Panc1 (cell line): Measurements from ENCODE around the gene ZNF699. TPM values are rescaled to one million over a fixed set of nuclear protein-coding genes. Genes with fewer than 3 reads are reported as not detected.

ENCODE experiments used
- ATAC-seq: fragments of 200-7000 bp; cut with Tn5 transposase; 2 replicates; pipeline ENCODE4 v1.9.1; 2020; ENCODE audit warnings: mild to moderate bottlenecking, moderate library complexity
- BruUV-seq: library from RNA; stranded (reverse); fragments of 400-500 nt; replicated peaks from 2 replicates; lab custom pipeline; 2021; lab: Mats Ljungman, UMichigan
- CTCF ChIA-PET: fragments of 300-600 bp; sonication (Branson Sonifier 250); formaldehyde crosslinking; loops from one replicate; lab custom pipeline; 2022; ENCODE audit warnings: antibody characterized with exemption; lab: Charles Lee
- POLR2A ChIA-PET: fragments of 300-600 bp; sonication (Branson Sonifier 250); formaldehyde crosslinking; loops from one replicate; lab custom pipeline; 2022; ENCODE audit warnings: antibody characterized with exemption; lab: Charles Lee
- DNase-seq: peaks from one replicate; pipeline ENCODE4 v3.0.0-alpha.2; 2010; ENCODE audit warnings: low read depth, low spot score
- H3K27ac ChIP-seq: 2 replicates; pipeline ENCODE4 v1.5.1; 2011; ENCODE audit warnings: mild to moderate bottlenecking, low read length, inconsistent platforms
- H3K27me3 ChIP-seq: fragments of 200-500 bp; sonication (Bioruptor generic); 2 replicates; pipeline ENCODE4 v1.6.0; 2014; ENCODE audit warnings: low read length, inconsistent platforms; ENCODE audit not compliant: control insufficient read depth, insufficient read depth
- H3K36me3 ChIP-seq: fragments of 200-500 bp; sonication (Bioruptor generic); 2 replicates; pipeline ENCODE4 v1.5.1; 2014; ENCODE audit warnings: inconsistent platforms, mild to moderate bottlenecking, low read length, moderate library complexity; ENCODE audit not compliant: control insufficient read depth, insufficient read depth
- H3K4me1 ChIP-seq: 2 replicates; pipeline ENCODE4 v1.5.1; 2011; ENCODE audit warnings: inconsistent platforms, mild to moderate bottlenecking, low read length, moderate library complexity; ENCODE audit not compliant: control insufficient read depth, insufficient read depth
- H3K4me3 ChIP-seq, 2 experiments: 2 replicates each; pipeline ENCODE4 v1.5.1; 2011 to 2012; ENCODE audit warnings: low read depth in 2 of 2, low read length in 2 of 2, mild to moderate bottlenecking in 2 of 2, inconsistent platforms in 1 of 2, moderate library complexity in 1 of 2
- H3K9me3 ChIP-seq: fragments of 200-500 bp; sonication (Bioruptor generic); 2 replicates; pipeline ENCODE4 v1.5.1; 2014; ENCODE audit warnings: low read depth, mild to moderate bottlenecking, inconsistent platforms, low read length, moderate library complexity; ENCODE audit not compliant: control insufficient read depth, insufficient read depth
- CTCF ChIP-seq: fragments of 450-650 bp; IDR thresholded peaks from 2 replicates; pipeline ENCODE4 v1.5.1; 2017; ENCODE audit warnings: mild to moderate bottlenecking
- POLR2AphosphoS5 ChIP-seq: IDR thresholded peaks from 2 replicates; pipeline ENCODE4 v1.6.1; 2012; ENCODE audit warnings: mild to moderate bottlenecking, low read depth, low read length, moderate library complexity
- REST ChIP-seq, 2 experiments: IDR thresholded peaks; 2 replicates each; pipeline ENCODE4 v1.6.1; 2011 to 2012; ENCODE audit warnings: low read depth in 2 of 2, control low read depth in 1 of 2, low read length in 1 of 2, mild to moderate bottlenecking in 1 of 2, moderate library complexity in 1 of 2; ENCODE audit not compliant: insufficient read depth in 1 of 2
- SIN3A ChIP-seq: IDR thresholded peaks from 2 replicates; pipeline ENCODE4 v1.6.1; 2012; ENCODE audit warnings: low read depth, mild to moderate bottlenecking, low read length, moderate library complexity, borderline replicate concordance; ENCODE audit not compliant: insufficient read depth
- TCF7L2 ChIP-seq: IDR thresholded peaks from 2 replicates; pipeline ENCODE4 v1.6.1; 2011; ENCODE audit warnings: mild to moderate bottlenecking, low read depth, low read length, inconsistent platforms
- in situ Hi-C: cut with HindIII; loops from 2 replicates; pipeline ENCODE4 v1.10.0; 2016; ENCODE audit warnings: low sequenced_read_pairs, low pct_unique_long_range_greater_than_20kb
- intact Hi-C: fragments of 100-400 bp; cut with micrococcal nuclease; formaldehyde crosslinking; loops from one replicate; pipeline ENCODE4 v1.10.0; 2022; ENCODE audit not compliant: unreplicated experiment
- total RNA-seq: library from RNA; stranded (reverse); gene quantifications from one replicate; pipeline ENCODE4 v1.2.1, GENCODE V29; 2021; ENCODE audit not compliant: unreplicated experiment

The ZNF699 gene
- total RNA-seq, 1 experiment from 2014 or later: 7.3 TPM

- no peak overlapping the region for H3K4me3 ChIP-seq
- POLR2A ChIA-PET: no interaction called here
- H3K9me3 ChIP-seq: 0 out of 2 replicates have a peak, but pooled peaks cover 5% of the 10 kb centered on the region
- TF ChIP-seq TCF7L2: no peak
- TF ChIP-seq SIN3A: no peak
- no peak for TF ChIP-seq CTCF
- no peak for TF ChIP-seq POLR2AphosphoS5
- no peak for TF ChIP-seq REST (IDR thresholded peaks at IDR 0.05; ENCODE audit: insufficient read depth in 1 of 2, low read depth in 2 of 2, low read length in 1 of 2)
- ATAC-seq (no peak), DNase-seq (no peak)
- H3K4me1 ChIP-seq: no peaks in the 10 kb centered on the region
- CTCF ChIA-PET: no interaction called here
- in situ Hi-C loops (no loop called here), intact Hi-C loops (loop anchor here (10.0 kb wide), 1 partner anchor 113 kb away; the partner anchor contains the start of gene ZNF266)
- H3K36me3 ChIP-seq: no peaks in the 10 kb centered on the region
- H3K27ac ChIP-seq: no peak overlapping the region
- H3K27me3 ChIP-seq: no peaks in the 10 kb centered on the region
- BruUV-seq: no TSS peak
Observed at GRCh38 chr19:9321338-9321737, 11.7 kb upstream of the ZNF699 start.

GRCh38 chr19:9313756-9314155 is 4.1 kb upstream of the ZNF699 start:
- H3K4me1 ChIP-seq: no peaks in the 10 kb centered on the region
- no TSS peak for BruUV-seq
- no peaks in the 10 kb centered on the region for H3K9me3 ChIP-seq
- ChIA-PET POLR2A (no interaction called here), CTCF (no interaction called here)
- no peak overlapping the region for H3K4me3 ChIP-seq
- no peaks in the 10 kb centered on the region for H3K27me3 ChIP-seq
- in situ Hi-C loops (no loop called here), intact Hi-C loops (loop anchor here (10.0 kb wide), 1 partner anchor 271 kb away; the partner anchor contains the start of gene ZNF121)
- ATAC-seq (no peak), DNase-seq (no peak)
- no peaks in the 10 kb centered on the region; the same call in 1 of the 2 replicates for H3K36me3 ChIP-seq
- TF ChIP-seq TCF7L2: no peak
- no peak overlapping the region for H3K27ac ChIP-seq

- CTCF ChIA-PET: interaction anchor here (0.6 kb wide), 1 partner anchor 489 kb away, joined by 3 read pairs; no protein-coding TSS in a partner anchor
- peak overlapping the region; percentile 88 for H3K27ac ChIP-seq
- TF ChIP-seq POLR2AphosphoS5 (no peak), CTCF (no peak), REST (IDR thresholded peaks at IDR 0.05; ENCODE audit: insufficient read depth in 1 of 2, low read depth in 2 of 2, low read length in 1 of 2) (no peak), TCF7L2 (no peak), SIN3A (no peak)
- H3K27me3 ChIP-seq: no peaks in the 10 kb centered on the region
- POLR2A ChIA-PET: interaction anchor here (0.6 kb wide), 1 partner anchor 120 kb away, joined by 3 read pairs; no protein-coding TSS in a partner anchor
- H3K36me3 ChIP-seq: no peaks in the 10 kb centered on the region; the same call in 1 of the 2 replicates
- no TSS peak for BruUV-seq
- H3K9me3 ChIP-seq: no peaks in the 10 kb centered on the region
- H3K4me3 ChIP-seq: peak overlapping the region; percentile 91 to 97
- H3K4me1 ChIP-seq: no peaks in the 10 kb centered on the region
- in situ Hi-C loops: no loop called here
- intact Hi-C loops: loop anchor here (10.0 kb wide), 1 partner anchor 275 kb away; the partner anchor contains the start of gene ZNF121
- peak; percentile 96 for ATAC-seq
- DNase-seq: peak; percentile 89
Observed at GRCh38 chr19:9309974-9310446, 372 bp upstream of the ZNF699 start.
